Gastroesophageal sphincter (tissue), 3 donors: ENCODE measurements around the gene ATG16L1.

Experiments
- EP300 ChIP-seq: sonication (generic); formaldehyde crosslinking; IDR thresholded peaks from one replicate; pipeline ENCODE4 v1.6.1; 2017; ENCODE audit warnings: antibody characterized with exemption, mild to moderate bottlenecking
- TF ChIP-seq, protein P1 (sequence below), 4 experiments: fragments of 200-600 bp in 2 of 4; fragments of 450-650 bp in 2 of 4; sonication (generic) in 1 of 4; IDR thresholded peaks; one replicate each; pipeline ENCODE4 v1.5.1; 2017 to 2019; ENCODE audit warnings: antibody characterized with exemption in 4 of 4, mild to moderate bottlenecking in 2 of 4, moderate library complexity in 2 of 4

GRCh38 chr2:233261819-233262555, 10.5 kb downstream of the ATG16L1 start:
- TF ChIP-seq, protein P1, sequence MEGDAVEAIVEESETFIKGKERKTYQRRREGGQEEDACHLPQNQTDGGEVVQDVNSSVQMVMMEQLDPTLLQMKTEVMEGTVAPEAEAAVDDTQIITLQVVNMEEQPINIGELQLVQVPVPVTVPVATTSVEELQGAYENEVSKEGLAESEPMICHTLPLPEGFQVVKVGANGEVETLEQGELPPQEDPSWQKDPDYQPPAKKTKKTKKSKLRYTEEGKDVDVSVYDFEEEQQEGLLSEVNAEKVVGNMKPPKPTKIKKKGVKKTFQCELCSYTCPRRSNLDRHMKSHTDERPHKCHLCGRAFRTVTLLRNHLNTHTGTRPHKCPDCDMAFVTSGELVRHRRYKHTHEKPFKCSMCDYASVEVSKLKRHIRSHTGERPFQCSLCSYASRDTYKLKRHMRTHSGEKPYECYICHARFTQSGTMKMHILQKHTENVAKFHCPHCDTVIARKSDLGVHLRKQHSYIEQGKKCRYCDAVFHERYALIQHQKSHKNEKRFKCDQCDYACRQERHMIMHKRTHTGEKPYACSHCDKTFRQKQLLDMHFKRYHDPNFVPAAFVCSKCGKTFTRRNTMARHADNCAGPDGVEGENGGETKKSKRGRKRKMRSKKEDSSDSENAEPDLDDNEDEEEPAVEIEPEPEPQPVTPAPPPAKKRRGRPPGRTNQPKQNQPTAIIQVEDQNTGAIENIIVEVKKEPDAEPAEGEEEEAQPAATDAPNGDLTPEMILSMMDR (IDR thresholded peaks at IDR 0.05) = no peak
- no peak for TF ChIP-seq EP300
